CD14-positive monocyte (primary cell): ENCODE results near the gene KRT2. TPM values are rescaled to one million over a fixed set of nuclear protein-coding genes. Genes with fewer than 3 reads are reported as not detected.

ENCODE experiments used
- DNase-seq, 3 donors: peaks; one replicate each; pipeline ENCODE4 v3.0.0-alpha.2; 2011 to 2022
- H2AFZ ChIP-seq: 2 replicates; pipeline ENCODE4 v1.6.0; 2012; ENCODE audit warnings: mild to moderate bottlenecking, low read depth, low read length, inconsistent platforms; ENCODE audit not compliant: insufficient read depth, poor library complexity, severe bottlenecking
- H3K27ac ChIP-seq, 2 donors: 1 replicate in 1 of 2; 2 replicates in 1 of 2; pipeline ENCODE4 v1.5.1; 2012 to 2013; ENCODE audit warnings: low read length in 2 of 2, control low read depth in 1 of 2, inconsistent platforms in 1 of 2, low read depth in 1 of 2, mild to moderate bottlenecking in 1 of 2
- H3K27me3 ChIP-seq, 2 donors: one replicate each; pipeline versions ENCODE4 v1.6.0 to v1.6.1; 2011 to 2013; ENCODE audit warnings: low read length in 2 of 2; ENCODE audit not compliant: control insufficient read depth in 2 of 2, insufficient read depth in 2 of 2
- H3K36me3 ChIP-seq, 2 donors: replicated peaks in 1 of 2; 1 replicate in 1 of 2; 2 replicates in 1 of 2; pipeline versions ENCODE4 v1.5.1 to v1.6.1; 2012 to 2013; ENCODE audit warnings: low read length in 2 of 2, control low read depth in 1 of 2, inconsistent platforms in 1 of 2, mild to moderate bottlenecking in 1 of 2; ENCODE audit not compliant: insufficient read depth in 2 of 2, control insufficient read depth in 1 of 2
- H3K4me1 ChIP-seq, 2 donors: 1 replicate in 1 of 2; 2 replicates in 1 of 2; pipeline versions ENCODE4 v1.5.1 to v1.6.1; 2012 to 2013; ENCODE audit warnings: low read length in 2 of 2, control low read depth in 1 of 2, inconsistent platforms in 1 of 2, mild to moderate bottlenecking in 1 of 2, moderate library complexity in 1 of 2; ENCODE audit not compliant: insufficient read depth in 2 of 2, control insufficient read depth in 1 of 2
- H3K4me2 ChIP-seq: replicated peaks from 2 replicates; pipeline ENCODE3; 2012; ENCODE audit warnings: low read length, moderate library complexity, mild to moderate bottlenecking; ENCODE audit not compliant: poor library complexity, severe bottlenecking; ENCODE audit errors: extremely low read depth
- H3K4me3 ChIP-seq, 3 experiments: fragments of 200-600 bp in 1 of 3; sonication (generic) in 1 of 3; replicated peaks in 1 of 3; 1 replicate in 2 of 3; 2 replicates in 1 of 3; pipeline ENCODE4 v1.5.1; 2011 to 2013; ENCODE audit warnings: low read length in 3 of 3, mild to moderate bottlenecking in 3 of 3, control low read depth in 2 of 3, low read depth in 2 of 3, inconsistent platforms in 1 of 3, moderate library complexity in 1 of 3
- H3K79me2 ChIP-seq: 2 replicates; pipeline ENCODE4 v1.6.0; 2012; ENCODE audit warnings: mild to moderate bottlenecking, control low read depth, inconsistent platforms, low read length, moderate library complexity; ENCODE audit not compliant: insufficient read depth
- H3K9ac ChIP-seq: 2 replicates; pipeline ENCODE4 v1.6.0; 2017; ENCODE audit warnings: low read length, mild to moderate bottlenecking; ENCODE audit not compliant: insufficient read depth, poor library complexity, severe bottlenecking
- H3K9me3 ChIP-seq, 2 donors: replicated peaks in 1 of 2; 1 replicate in 1 of 2; 2 replicates in 1 of 2; pipeline versions ENCODE4 v1.5.1 to v1.6.1; 2012 to 2013; ENCODE audit warnings: low read length in 2 of 2, control low read depth in 1 of 2; ENCODE audit not compliant: control insufficient read depth in 1 of 2, insufficient read depth in 1 of 2
- H4K20me1 ChIP-seq: 2 replicates; pipeline ENCODE4 v1.6.0; 2012; ENCODE audit warnings: mild to moderate bottlenecking, low read length, control low read depth, moderate library complexity; ENCODE audit not compliant: insufficient read depth
- H3K27ac Mint-ChIP-seq, 7 donors: one replicate each; pipeline ENCODE4 v1.8.0; 2020; ENCODE audit warnings: mild to moderate bottlenecking in 7 of 7, mixed read lengths in 7 of 7, moderate library complexity in 6 of 7, inconsistent platforms in 2 of 7
- H3K27me3 Mint-ChIP-seq, 3 donors: one replicate each; pipeline ENCODE4 v1.8.0; 2021 to 2022; ENCODE audit warnings: low read depth in 3 of 3, mild to moderate bottlenecking in 3 of 3, mixed read lengths in 3 of 3, moderate library complexity in 3 of 3, inconsistent platforms in 1 of 3
- H3K36me3 Mint-ChIP-seq, 2 donors: one replicate each; pipeline ENCODE4 v1.8.0; 2020; ENCODE audit warnings: mixed read lengths in 2 of 2, inconsistent platforms in 1 of 2, mild to moderate bottlenecking in 1 of 2
- H3K4me1 Mint-ChIP-seq: one replicate; pipeline ENCODE4 v1.8.0; 2020; ENCODE audit warnings: mild to moderate bottlenecking, mixed read lengths
- H3K4me3 Mint-ChIP-seq, 2 donors: one replicate each; pipeline ENCODE4 v1.8.0; 2020; ENCODE audit warnings: mild to moderate bottlenecking in 2 of 2, mixed read lengths in 2 of 2, moderate library complexity in 1 of 2
- H3K9me3 Mint-ChIP-seq, 7 donors: one replicate each; pipeline ENCODE4 v1.8.0; 2020 to 2022; ENCODE audit warnings: mixed read lengths in 7 of 7, mild to moderate bottlenecking in 6 of 7, moderate library complexity in 6 of 7, inconsistent platforms in 2 of 7
- CTCF ChIP-seq: fragments of 200-600 bp; IDR thresholded peaks from one replicate; pipeline ENCODE4 v1.8.0; 2022; ENCODE audit warnings: antibody characterized with exemption, mild to moderate bottlenecking
- WGBS: methylation state at CpG from one replicate; pipeline ENCODE4 v1.1.5; 2013; ENCODE audit warnings: missing lambda C conversion rate; ENCODE audit not compliant: insufficient coverage; 5-methylcytosine and 5-hydroxymethylcytosine counted together
- intact Hi-C, 2 donors: fragments of 100-400 bp; cut with micrococcal nuclease; formaldehyde crosslinking; loops; one replicate each; pipeline versions ENCODE4 v1.15.0 to v1.15.1; 2023
- polyA plus RNA-seq, 3 donors: library from polyadenylated mRNA; depleted of rRNA in 1 of 3; unstranded in 2 of 3; stranded (reverse) in 1 of 3; fragments of 300-500 nt in 2 of 3; fragments of >200 nt in 1 of 3; fragmentation: Illumina TruSeq in 2 of 3; gene quantifications; 1 replicate in 2 of 3; 2 replicates in 1 of 3; pipeline ENCODE4 v1.2.3, GENCODE V29; 2012 to 2021

KRT2 gene
- polyA plus RNA-seq, 3 donors = not detected

GRCh38 chr12:52618216-52618615, 33.8 kb downstream of the KRT2 start, which contains the start of gene KRT73:
Gene KRT73 (minus strand): TSS chr12:52618559. CDS start chr12:52618524, 35 bp downstream.
- intact Hi-C loops = no loop called here
- DNase-seq = no peak
- no peak within 1 kb of the TSS for H3K4me2 ChIP-seq
- Mint-ChIP-seq H3K4me1 (peaks cover 6% of the 10 kb centered on the region), H3K27me3 (peaks cover 2 to 4% (median 3%) of the 10 kb centered on the region in 3 donors), H3K9me3 (peaks cover 0 to 3% (median 0%) of the 10 kb centered on the region in 7 donors), H3K36me3 (no peaks in the 10 kb centered on the region), H3K4me3 (no peak within 1 kb of the TSS), H3K27ac (no peak within 1 kb of the TSS)
- no peak for TF ChIP-seq CTCF
- H4K20me1 ChIP-seq = no peaks in the 10 kb centered on the region
- peaks cover 10% of the 10 kb centered on the region in 2 donors for H3K4me1 ChIP-seq
- WGBS = 97% methylated on average over 12 of the region's 14 CpGs
- H3K9ac ChIP-seq = peak within 1 kb of the TSS; percentile 19
- no peak within 1 kb of the TSS for H2AFZ ChIP-seq
- H3K27me3 ChIP-seq = no peaks in the 10 kb centered on the region
- no peaks in the 10 kb centered on the region for H3K36me3 ChIP-seq
- no peaks in the 10 kb centered on the region for H3K9me3 ChIP-seq
- H3K27ac ChIP-seq = no peak within 1 kb of the TSS
- H3K79me2 ChIP-seq = no peaks in the 10 kb centered on the region
- no peak within 1 kb of the TSS for H3K4me3 ChIP-seq

GRCh38 chr12:52617403-52617785, 34.6 kb downstream of the KRT2 start:
- intact Hi-C loops = no loop called here

More at GRCh38 chr12:52617403-52617785, 34.6 kb downstream of the KRT2 start:
- H3K9ac ChIP-seq = peak overlapping the region; percentile 19
- H3K27me3 ChIP-seq = no peaks in the 10 kb centered on the region
- no peaks in the 10 kb centered on the region for H3K9me3 ChIP-seq
- Mint-ChIP-seq H3K4me3 (no peak overlapping the region), H3K9me3 (peaks cover 0 to 3% (median 0%) of the 10 kb centered on the region in 7 donors), H3K27ac (no peak overlapping the region), H3K27me3 (peaks cover 0 to 4% (median 2%) of the 10 kb centered on the region in 3 donors), H3K36me3 (no peaks in the 10 kb centered on the region), H3K4me1 (peaks cover 6% of the 10 kb centered on the region)
- no peak overlapping the region for H3K4me3 ChIP-seq
- peaks cover 10% of the 10 kb centered on the region in 2 donors for H3K4me1 ChIP-seq
- TF ChIP-seq CTCF = no peak
- H4K20me1 ChIP-seq = no peaks in the 10 kb centered on the region
- no peak overlapping the region for H3K27ac ChIP-seq
- DNase-seq = no peak
- no peaks in the 10 kb centered on the region for H3K36me3 ChIP-seq
- no peak overlapping the region for H3K4me2 ChIP-seq
- no peak overlapping the region for H2AFZ ChIP-seq
- WGBS = 94% methylated on average over 5 of the region's 7 CpGs
- H3K79me2 ChIP-seq = no peaks in the 10 kb centered on the region
